Right atrium auricular region (tissue), 2 donors: ENCODE measurements around the gene ALG12. TPM values are rescaled to one million over a fixed set of nuclear protein-coding genes. Genes with fewer than 3 reads are reported as not detected.

ENCODE experiments used
- DNase-seq: peaks from one replicate; pipeline ENCODE4 v3.0.0-alpha.2; 2019; ENCODE audit warnings: low spot score
- H3K27ac ChIP-seq, 2 donors: fragments of 200-600 bp; sonication (generic); 1 replicate in 1 of 2; 2 replicates in 1 of 2; pipeline ENCODE4 v1.5.1; 2016 to 2019
- H3K27me3 ChIP-seq, 2 donors: fragments of 200-600 bp; sonication (generic); one replicate each; pipeline versions ENCODE4 v1.5.1 to v1.6.0; 2017 to 2019
- H3K36me3 ChIP-seq: fragments of 200-600 bp; sonication (generic); one replicate; pipeline ENCODE4 v1.5.1; 2016
- H3K4me1 ChIP-seq, 2 donors: fragments of 200-600 bp; sonication (generic); one replicate each; pipeline versions ENCODE4 v1.5.1 to v1.6.0; 2017 to 2019
- H3K4me3 ChIP-seq, 2 donors: fragments of 200-600 bp; sonication (generic); 1 replicate in 1 of 2; 2 replicates in 1 of 2; pipeline ENCODE4 v1.5.1; 2017 to 2019; ENCODE audit warnings: mild to moderate bottlenecking in 1 of 2, moderate library complexity in 1 of 2
- H3K9me3 ChIP-seq, 2 donors: fragments of 200-600 bp; sonication (generic); one replicate each; pipeline ENCODE4 v1.5.1; 2019
- CTCF ChIP-seq, 2 donors: fragments of 200-600 bp; sonication (generic); IDR thresholded peaks; one replicate each; pipeline ENCODE4 v1.5.1; 2019; ENCODE audit warnings: antibody characterized with exemption in 2 of 2
- total RNA-seq, 2 donors: library from RNA; depleted of rRNA; stranded (reverse); fragments of >200 nt; gene quantifications; one replicate each; pipeline ENCODE4 v1.1.0, GENCODE V29; 2016

The ALG12 gene
- total RNA-seq, 2 donors from 2014 or later = 19.7 to 19.8 TPM

GRCh38 chr22:49882519-49883293 is 35.5 kb downstream of the ALG12 start:
- H3K4me1 ChIP-seq = no peaks in the 10 kb centered on the region
- H3K27ac ChIP-seq = no peak overlapping the region
- no peaks in the 10 kb centered on the region for H3K27me3 ChIP-seq
- H3K36me3 ChIP-seq = peaks cover 30% of the 10 kb centered on the region
- no peaks in the 10 kb centered on the region for H3K9me3 ChIP-seq
- no peak overlapping the region for H3K4me3 ChIP-seq
- DNase-seq = no peak
- TF ChIP-seq CTCF (IDR thresholded peaks at IDR 0.05) = no peak

GRCh38 chr22:49881856-49882255 is 36.4 kb downstream of the ALG12 start:
- Histone ChIP-seq H3K4me3 (no peak overlapping the region), H3K4me1 (no peaks in the 10 kb centered on the region), H3K27me3 (no peaks in the 10 kb centered on the region), H3K36me3 (peaks cover 30% of the 10 kb centered on the region), H3K27ac (no peak overlapping the region), H3K9me3 (no peaks in the 10 kb centered on the region)
- TF ChIP-seq CTCF (IDR thresholded peaks at IDR 0.05) = no peak
- DNase-seq = no peak

GRCh38 chr22:49880281-49880680 is 38.0 kb downstream of the ALG12 start:
- DNase-seq = no peak

GRCh38 chr22:49879871-49880270 is 38.4 kb downstream of the ALG12 start:
- no peaks in the 10 kb centered on the region for H3K4me1 ChIP-seq

More at GRCh38 chr22:49880281-49880680, 38.0 kb downstream of the ALG12 start:
- no peak for TF ChIP-seq CTCF (IDR thresholded peaks at IDR 0.05)
- no peaks in the 10 kb centered on the region for H3K27me3 ChIP-seq
- H3K27ac ChIP-seq = no peak overlapping the region
- peaks cover 14% of the 10 kb centered on the region for H3K36me3 ChIP-seq
- H3K9me3 ChIP-seq = no peaks in the 10 kb centered on the region
- H3K4me1 ChIP-seq = no peaks in the 10 kb centered on the region
- H3K4me3 ChIP-seq = no peak overlapping the region

GRCh38 chr22:49878206-49878605 is 40.0 kb downstream of the ALG12 start:
- H3K27me3 ChIP-seq = no peaks in the 10 kb centered on the region
- H3K4me1 ChIP-seq = no peaks in the 10 kb centered on the region
- H3K9me3 ChIP-seq = no peaks in the 10 kb centered on the region
- H3K36me3 ChIP-seq = no peaks in the 10 kb centered on the region
- TF ChIP-seq CTCF (IDR thresholded peaks at IDR 0.05) = no peak
- no peak for DNase-seq
- H3K4me3 ChIP-seq = no peak overlapping the region
- H3K27ac ChIP-seq = no peak overlapping the region

More at GRCh38 chr22:49879871-49880270, 38.4 kb downstream of the ALG12 start:
- H3K36me3 ChIP-seq = peaks cover 11% of the 10 kb centered on the region
- H3K9me3 ChIP-seq = no peaks in the 10 kb centered on the region
- no peak for DNase-seq
- no peak overlapping the region for H3K4me3 ChIP-seq
- TF ChIP-seq CTCF (IDR thresholded peaks at IDR 0.05) = no peak
- no peaks in the 10 kb centered on the region for H3K27me3 ChIP-seq
- H3K27ac ChIP-seq = no peak overlapping the region

GRCh38 chr22:49877642-49878041 is 40.6 kb downstream of the ALG12 start:
- no peaks in the 10 kb centered on the region for H3K27me3 ChIP-seq
- no peaks in the 10 kb centered on the region for H3K4me1 ChIP-seq
- no peak for DNase-seq
- H3K27ac ChIP-seq = no peak overlapping the region
- TF ChIP-seq CTCF (IDR thresholded peaks at IDR 0.05) = no peak
- no peaks in the 10 kb centered on the region for H3K36me3 ChIP-seq
- no peak overlapping the region for H3K4me3 ChIP-seq
- no peaks in the 10 kb centered on the region for H3K9me3 ChIP-seq
